ENCODE results near the gene MPL.

The MPL gene

GRCh38 chr1:43337588-43337987 is at the start of gene MPL:
TSS of gene MPL (plus strand) at chr1:43337818. CDS start at chr1:43337849, 31 bp downstream.
- H3K4me3 ChIP-seq (ENCODE audit: low read depth, low read length) = no peak within 1 kb of the TSS

- H3K4me3 ChIP-seq (ENCODE audit: low read depth, low read length) = no peak overlapping the region
Measured at GRCh38 chr1:43288058-43288784, 49.4 kb upstream of the MPL start.

GRCh38 chr1:43288785-43289706 is 48.6 kb upstream of the MPL start:
- H3K4me3 ChIP-seq (ENCODE audit: low read depth, low read length) = no peak overlapping the region

- no peak overlapping the region for H3K4me3 ChIP-seq (ENCODE audit: low read depth, low read length)
Measured at GRCh38 chr1:43292216-43292615, 45.4 kb upstream of the MPL start.

DNA sequence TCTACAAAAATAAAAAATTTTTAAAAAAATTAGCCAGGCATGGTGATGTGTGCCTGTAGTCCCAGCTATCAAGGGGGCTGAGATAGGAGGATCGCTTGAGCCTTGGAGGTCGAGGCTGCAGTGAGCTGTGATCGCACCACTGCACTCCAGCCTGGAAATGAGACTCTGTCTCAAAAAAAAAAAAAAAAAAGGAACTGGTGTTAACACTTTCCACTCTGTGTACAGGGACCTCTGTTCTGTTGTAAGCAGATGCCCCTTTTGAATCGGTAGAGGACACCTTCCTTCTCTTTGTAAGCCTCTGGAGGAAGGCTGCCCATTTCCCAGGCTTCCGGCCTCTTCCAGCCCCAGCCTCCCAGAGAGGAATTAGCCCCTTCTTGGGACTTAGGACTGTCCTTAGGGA is 44.9 kb upstream of the MPL start:
- H3K4me3 ChIP-seq (ENCODE audit: low read depth, low read length) = no peak overlapping the region

DNA sequence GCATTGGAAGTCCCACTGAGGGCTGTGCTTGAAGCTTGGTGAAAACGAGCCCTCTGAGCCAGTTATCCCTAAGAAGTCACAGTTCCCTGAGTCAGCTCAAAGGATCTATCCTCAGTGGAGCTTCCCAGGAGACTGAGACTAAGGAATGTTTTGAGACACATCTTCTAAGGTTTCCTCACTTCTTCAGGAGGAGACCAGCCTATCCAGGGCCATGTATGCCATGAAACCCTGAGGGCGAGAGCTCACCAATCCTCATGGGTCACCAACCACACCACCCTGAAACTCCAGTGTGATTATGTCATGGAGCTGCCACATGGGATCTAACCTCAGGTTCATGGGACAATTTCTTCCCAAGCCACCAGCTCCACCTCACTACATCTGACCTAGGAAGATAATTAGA is 44.4 kb upstream of the MPL start:
- H3K4me3 ChIP-seq (ENCODE audit: low read depth, low read length) = no peak overlapping the region

DNA sequence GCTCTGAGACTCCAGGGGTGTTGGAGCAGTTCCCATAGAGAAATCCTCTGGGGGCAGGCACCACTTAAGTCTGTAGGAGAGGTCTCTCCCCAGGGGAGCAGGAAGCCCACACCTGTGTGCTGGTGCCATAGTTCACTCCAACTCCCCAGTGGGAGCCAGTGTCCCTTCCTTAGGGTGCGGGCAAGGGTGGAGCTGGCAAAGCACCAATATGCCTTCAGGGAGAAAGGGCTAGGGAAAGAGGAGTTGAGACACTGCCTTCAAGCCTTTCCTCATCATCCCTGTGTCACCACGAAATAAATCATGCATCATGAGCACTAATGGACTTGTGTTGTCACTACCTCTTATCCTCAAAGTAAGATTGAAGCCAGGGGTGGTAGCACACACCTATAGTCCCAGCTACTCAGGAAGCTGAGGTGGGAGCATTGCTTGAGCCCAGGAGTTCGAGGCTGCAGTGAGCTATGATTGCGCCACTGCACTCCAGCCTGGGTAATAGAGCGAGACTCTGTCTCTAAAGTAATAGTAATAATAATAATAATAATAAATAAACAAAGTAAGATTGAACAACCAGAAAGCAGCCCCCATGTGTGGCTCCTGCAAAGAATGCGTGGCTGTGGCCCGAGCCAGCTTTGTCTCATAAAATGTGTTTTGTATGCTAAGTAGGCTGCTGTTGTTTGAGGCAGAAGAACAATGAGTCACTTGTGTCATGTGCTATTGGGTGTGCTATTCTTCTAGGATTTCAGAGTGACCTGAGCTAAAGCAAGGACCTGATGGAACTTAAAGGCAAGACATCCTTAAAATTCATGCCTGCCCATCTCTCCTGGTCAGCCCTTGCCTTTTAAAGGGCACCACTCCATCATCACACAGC is 43.5 kb upstream of the MPL start:
- no peak overlapping the region for H3K4me3 ChIP-seq (ENCODE audit: low read depth, low read length)

- no peak overlapping the region for H3K4me3 ChIP-seq (ENCODE audit: low read depth, low read length)
Measured at GRCh38 chr1:43294761-43295160, 42.9 kb upstream of the MPL start.

DNA sequence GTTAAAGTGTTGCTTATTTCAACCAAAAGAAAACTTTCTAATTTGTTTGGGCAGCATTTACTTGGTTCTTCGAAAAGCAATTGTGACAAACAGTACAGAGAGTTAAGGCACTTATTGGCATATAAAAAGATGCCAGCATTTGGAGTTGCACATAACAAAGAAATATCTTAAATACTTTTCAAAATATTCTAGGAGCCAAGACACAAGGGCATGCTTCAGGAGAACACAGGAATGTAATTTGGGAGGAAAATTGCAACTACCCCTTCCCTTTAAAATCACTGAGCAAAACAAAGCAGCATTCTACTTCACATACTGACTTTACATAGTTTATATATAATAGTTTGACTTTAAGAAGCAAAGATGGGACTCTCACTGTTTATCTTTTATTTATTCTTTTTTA is 41.4 kb upstream of the MPL start:
- H3K4me3 ChIP-seq (ENCODE audit: low read depth, low read length) = no peak overlapping the region

DNA sequence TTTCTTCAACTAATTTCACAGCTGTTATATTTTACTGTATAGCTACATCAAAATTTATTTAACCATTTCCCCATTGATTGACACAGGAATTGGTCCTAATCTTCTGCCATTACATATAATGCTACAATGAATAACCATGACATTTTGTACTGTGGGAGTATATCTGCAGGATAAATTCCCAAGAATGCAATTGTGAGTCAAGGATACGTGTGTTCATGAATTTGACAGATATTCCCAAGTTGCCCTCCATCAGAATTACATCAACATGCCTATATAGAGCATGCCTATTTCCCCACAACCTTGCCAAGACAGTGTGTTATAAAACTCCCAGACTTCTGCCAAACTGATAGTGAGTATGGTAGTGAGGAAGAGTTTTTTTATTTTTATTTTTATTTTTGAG is 39.6 kb upstream of the MPL start:
- H3K4me3 ChIP-seq (ENCODE audit: low read depth, low read length) = no peak overlapping the region

DNA sequence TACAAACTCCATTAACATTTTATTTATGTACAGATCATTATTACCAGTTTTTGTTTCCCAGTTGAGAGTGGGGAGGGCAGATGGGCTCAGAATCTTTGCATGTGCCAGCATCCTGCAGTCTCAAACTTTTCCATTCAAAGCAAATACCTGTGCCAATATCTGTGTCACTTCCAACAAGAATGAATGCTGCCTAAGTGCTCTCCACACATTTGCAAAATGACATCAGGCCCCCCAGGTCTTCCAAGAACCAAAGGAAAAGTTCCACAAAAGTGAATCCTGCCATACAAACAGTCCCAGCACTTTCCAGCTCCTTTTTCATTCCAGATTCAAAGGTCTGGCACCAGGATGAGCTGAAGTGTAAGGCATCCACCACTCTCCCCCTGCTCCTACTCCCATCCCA is 38.5 kb upstream of the MPL start:
- no peak overlapping the region for H3K4me3 ChIP-seq (ENCODE audit: low read depth, low read length)

- H3K4me3 ChIP-seq (ENCODE audit: low read depth, low read length) = no peak within 1 kb of the TSS
Measured at GRCh38 chr1:43300378-43301094, 37.1 kb upstream of the MPL start, which contains the start of gene TIE1. TSS of gene TIE1 (plus strand) at chr1:43300982. CDS start at chr1:43301072, 90 bp downstream.

- no peak overlapping the region for H3K4me3 ChIP-seq (ENCODE audit: low read depth, low read length)
Measured at GRCh38 chr1:43302201-43302600, 35.4 kb upstream of the MPL start.

- H3K4me3 ChIP-seq (ENCODE audit: low read depth, low read length) = no peak overlapping the region
Measured at GRCh38 chr1:43302721-43303470, 34.7 kb upstream of the MPL start.

GRCh38 chr1:43303471-43304313 is 33.9 kb upstream of the MPL start:
- no peak overlapping the region for H3K4me3 ChIP-seq (ENCODE audit: low read depth, low read length)

GRCh38 chr1:43304314-43304681 is 33.3 kb upstream of the MPL start:
- no peak overlapping the region for H3K4me3 ChIP-seq (ENCODE audit: low read depth, low read length)

DNA sequence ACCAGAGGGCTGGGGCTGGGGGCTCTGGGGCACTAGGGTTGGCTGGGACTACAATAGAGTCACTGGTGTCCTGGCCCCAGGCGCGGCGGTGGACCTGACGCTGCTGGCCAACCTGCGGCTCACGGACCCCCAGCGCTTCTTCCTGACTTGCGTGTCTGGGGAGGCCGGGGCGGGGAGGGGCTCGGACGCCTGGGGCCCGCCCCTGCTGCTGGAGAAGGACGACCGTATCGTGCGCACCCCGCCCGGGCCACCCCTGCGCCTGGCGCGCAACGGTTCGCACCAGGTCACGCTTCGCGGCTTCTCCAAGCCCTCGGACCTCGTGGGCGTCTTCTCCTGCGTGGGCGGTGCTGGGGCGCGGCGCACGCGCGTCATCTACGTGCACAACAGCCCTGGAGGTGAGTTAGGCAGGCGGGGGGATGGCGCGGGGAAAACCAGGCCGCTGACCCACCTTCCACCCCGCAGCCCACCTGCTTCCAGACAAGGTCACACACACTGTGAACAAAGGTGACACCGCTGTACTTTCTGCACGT is 32.8 kb upstream of the MPL start:
- no peak overlapping the region for H3K4me3 ChIP-seq (ENCODE audit: low read depth, low read length)

GRCh38 chr1:43305461-43305860 is 32.2 kb upstream of the MPL start:
- H3K4me3 ChIP-seq (ENCODE audit: low read depth, low read length) = no peak overlapping the region
